HG03378 (cell line): Measurements from ENCODE around the gene SUSD1.
"Not testable (repeated sequence)": the region's sequence is repeated elsewhere in the genome, so short reads cannot be mapped to it uniquely, and the experiment has no call there.

Experiments
- ATAC-seq: cut with Tn5 transposase; IDR thresholded peaks from one replicate; pipeline ENCODE4 v1.9.1; 2021; ENCODE audit warnings: mild to moderate bottlenecking, moderate library complexity; ENCODE audit not compliant: unreplicated experiment

Gene SUSD1

DNA sequence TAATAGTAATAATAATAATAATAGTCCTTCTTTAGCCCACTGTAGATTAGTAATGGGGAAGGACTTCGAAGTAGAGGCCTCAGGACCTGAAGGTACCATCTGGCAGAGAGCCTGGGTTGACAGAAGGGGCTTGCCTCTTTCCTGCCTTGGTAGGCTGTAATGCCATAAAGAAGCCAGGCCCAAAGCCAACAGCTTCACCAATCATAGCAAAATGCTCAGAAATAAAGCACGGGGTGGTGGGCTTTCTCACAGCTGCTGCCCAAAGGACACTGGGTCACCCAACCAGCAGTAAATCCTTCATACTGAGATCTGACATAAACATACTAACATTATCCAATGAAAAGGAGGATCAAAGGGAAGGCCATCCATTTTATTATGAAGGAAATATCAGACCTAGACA is 70.7 kb downstream of the SUSD1 start:
- ATAC-seq: no peak

DNA sequence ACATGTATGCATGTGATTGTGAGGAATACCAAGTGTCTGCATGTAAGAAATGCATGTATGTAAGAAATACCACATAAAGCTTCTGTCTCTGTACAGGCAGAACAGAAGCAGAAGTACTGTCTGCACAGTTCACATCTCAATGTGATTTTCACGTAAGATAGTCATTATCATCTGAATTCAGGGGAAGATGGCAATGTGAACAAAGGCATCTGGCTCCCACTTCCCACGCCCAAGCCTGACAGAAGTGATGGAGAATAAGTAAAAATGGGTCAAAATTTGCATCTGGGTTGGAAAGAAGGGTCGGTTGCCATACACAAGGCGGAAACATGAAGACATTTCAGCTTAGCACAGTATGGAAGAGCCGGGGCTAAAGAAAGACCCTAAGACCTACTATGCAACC is 71.7 kb downstream of the SUSD1 start:
- no peak for ATAC-seq

DNA sequence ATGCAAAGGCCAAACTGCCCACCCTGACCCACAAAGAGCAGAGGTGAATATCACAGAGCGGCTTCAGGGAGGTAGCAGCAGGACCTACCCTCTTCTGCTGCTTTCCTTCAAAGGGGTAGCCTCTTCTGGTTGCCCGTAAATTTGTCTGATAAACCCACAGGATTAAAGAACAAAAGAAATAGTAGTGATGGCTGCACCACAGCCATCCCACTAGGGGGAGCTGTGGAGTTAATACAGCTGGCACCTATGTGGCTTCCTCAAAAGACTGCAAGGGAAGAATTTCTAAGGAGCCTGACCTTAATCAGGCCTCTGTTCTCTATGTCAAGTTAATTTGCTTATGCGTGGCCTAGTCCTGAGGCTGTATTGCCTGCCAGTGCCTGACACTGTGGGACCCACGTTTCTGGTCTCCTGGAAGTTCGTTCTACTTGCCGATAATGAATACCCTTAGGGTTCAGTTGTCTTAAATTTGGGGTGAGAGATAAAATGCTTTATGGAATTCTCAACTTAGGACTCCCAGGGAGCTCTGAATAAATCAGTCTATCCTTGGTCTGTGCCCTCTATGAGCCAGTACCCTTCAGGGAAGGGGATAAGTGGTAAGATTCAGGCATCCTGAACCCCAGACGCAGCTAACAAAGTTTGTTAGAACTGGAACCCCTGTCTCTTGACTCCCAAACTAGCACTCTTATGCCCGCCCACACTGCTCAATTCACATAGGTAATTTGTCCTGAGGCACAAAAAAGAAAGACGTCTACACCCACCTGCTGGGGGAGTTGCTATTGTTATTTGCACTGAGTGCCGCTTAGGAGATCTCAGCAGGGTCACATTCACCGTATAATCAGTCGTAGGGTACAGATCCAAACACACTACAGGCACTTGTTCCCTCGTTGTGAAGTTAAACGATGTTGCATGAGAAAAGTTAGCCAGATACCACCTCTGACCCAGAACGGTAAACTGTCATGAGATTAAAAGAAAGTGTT is 77.1 kb downstream of the SUSD1 start:
- no peak for ATAC-seq

DNA sequence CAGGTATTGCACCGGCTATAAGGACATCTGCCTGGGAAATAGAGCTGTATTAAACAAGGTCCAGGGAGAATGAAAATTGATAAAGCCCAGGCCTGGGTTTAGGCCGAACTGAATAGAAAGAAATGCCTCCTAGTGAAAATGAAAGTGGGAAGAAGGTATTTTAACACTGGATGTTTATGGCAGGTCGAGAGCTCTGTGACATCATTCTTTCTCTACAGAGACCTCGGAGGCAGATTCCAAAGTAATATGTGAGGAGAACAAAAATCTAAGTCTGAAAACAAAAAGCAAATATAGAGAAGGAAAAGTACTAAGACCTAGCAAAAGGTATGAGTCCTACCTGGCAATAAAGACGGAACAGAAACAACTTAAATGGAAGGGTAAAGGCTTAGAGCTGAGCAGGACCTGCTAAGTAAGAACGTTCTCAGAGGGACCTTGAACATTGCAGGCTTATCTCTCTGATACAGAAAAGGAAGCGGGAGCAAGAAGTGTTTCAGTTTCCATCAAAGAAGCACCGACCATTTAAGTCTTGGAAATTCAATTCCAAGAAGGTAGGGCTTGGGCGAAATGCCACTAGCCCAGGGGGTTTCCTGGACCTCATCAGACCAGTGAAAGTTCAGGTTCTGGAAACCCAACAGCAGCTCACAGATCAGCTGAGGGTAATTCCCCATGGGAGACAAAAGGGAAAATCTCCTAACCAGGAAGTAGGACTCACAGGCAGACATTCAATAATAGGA is 80.0 kb downstream of the SUSD1 start:
- no peak for ATAC-seq

DNA sequence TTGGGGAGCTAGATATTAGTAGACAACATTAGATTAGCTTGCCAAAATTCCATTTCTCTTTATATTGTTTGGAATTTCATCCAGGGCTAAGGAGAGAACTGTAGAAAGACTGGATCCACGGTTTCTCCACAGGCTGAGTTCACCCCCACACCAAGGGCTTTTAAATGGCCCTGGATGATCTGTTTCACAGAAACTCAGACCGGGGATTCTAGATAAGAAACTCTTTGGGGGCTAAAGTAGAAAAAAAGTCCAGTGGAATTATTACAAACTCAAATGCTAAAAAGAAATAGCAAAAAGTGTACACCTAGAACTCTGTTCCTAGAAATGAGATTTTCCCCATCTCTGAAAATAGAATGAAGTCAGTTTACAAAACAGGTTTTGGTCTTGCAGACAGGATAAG is 80.9 kb downstream of the SUSD1 start:
- no peak for ATAC-seq

DNA sequence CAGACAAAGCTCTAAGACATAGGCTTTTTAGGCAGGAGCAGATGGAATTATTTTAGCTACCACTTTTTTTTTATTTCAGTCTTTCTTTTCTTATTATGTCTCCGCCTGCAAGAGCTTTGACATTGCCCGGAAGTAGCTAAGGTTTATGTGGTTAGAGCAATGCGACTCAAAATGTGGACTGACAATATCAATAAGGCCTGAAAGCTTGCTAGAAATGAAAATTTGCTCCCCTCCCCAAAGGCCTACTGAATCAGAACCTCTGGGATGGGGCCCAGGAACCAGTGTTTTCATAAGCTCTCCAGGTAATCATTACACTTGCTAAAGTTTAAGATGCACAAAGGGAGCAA is 81.3 kb downstream of the SUSD1 start:
- ATAC-seq: no peak

DNA sequence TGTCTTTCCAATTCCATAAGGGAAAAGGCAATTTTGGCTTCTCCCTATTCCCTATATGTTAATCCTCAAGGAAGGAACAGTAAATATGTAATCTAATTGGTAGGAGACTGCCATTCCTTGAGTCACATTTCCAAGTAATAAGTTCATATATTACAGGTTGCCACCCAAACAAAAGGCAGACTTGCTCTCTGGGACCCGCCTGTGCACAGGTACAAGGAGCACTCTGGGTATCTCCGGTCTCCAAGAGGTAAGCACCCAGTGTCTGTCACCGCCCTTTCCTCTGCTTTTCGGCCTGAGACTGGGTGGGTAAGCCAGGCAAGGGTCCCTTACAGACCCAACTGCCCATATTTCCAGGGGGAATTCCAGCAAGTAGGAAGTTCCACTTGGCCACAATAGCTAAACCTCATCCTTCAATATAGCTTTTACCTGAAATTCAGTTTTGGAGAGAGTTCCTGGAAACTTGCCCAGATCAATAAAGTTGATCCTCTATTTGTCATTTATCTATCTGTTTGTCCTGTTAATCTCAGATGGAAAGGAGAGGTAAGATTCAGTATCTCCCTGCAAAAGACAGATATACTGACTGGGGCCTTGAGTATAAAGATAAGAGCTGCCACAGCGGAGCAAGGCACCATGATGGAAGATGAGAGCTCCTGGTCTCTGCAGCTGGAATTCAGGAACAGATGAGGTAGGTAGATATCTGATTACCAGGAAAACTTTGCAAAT is 81.8 kb downstream of the SUSD1 start:
- ATAC-seq: no peak

DNA sequence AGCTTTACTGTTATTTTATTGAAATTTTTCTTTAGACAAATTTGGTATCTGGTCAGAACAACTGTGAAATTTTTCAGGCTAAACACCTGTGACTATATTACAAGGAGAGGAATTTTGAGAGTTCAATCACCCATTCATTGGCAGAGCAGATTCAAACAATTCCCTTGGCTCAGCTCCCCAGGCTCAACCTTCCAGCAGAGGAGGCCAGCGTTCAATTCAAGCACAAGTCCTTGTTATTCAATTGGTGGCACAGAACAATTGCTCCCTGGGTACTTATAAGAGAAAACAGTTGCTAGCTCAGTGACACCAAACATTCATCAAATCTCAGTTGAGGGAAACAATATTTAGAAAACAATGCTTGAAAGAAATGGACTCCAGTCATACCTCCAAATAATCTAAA is 83.3 kb downstream of the SUSD1 start:
- ATAC-seq: no peak

DNA sequence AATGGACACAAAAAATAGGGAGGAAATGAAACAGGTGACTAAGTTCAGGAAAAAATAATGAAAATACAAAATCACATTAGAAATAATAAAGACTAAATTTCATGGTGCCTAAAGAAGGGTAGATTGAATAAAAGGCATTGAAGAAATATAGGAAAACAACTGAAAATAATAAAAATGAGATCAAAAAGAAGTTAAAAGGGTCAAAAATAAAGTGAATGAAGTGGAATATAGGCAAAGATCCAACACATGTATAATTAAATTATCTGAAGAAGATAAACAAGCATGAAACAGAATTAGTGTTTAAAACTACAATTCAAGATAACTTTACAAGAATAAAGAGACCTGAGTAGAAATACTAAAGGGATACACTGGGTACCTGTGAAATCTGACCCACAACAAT is 87.6 kb downstream of the SUSD1 start:
- ATAC-seq: no peak

DNA sequence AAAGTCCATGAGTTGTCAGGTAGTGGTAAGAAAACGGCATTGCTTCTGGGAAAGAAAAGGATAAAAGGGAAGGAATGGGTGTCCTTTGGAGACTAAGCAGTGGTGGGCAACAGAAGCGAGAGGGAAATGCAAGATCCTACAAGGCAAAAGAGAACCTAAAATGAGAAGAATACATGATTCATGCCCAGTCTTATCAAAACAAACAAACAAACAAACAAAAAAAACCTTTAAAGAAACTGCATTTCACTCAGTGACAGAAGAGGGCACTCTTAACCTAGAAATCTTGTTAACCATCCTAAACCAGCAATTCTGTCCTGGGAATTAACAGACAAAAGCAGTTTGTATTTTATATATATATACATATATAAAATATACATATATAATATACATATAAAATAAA is 88.5 kb downstream of the SUSD1 start:
- ATAC-seq: no peak

DNA sequence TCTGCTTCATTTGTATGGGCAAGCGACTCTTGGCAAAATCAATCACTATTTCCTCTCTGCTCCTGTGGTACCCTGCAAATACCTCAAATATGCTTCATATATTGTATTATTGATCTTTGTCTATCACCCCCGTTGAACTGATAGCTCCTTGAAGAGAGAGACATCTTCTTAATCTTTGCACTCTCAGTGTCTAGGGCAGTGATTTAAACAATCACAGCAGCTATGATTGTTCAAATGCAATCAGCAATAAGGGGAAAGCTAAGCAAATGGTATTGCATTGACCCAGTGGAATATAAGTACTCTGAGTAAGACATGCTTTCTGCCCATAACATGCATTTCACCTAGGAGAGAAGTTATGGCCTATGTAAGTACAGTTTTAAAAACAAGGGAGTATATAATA is 90.2 kb downstream of the SUSD1 start:
- no peak for ATAC-seq

DNA sequence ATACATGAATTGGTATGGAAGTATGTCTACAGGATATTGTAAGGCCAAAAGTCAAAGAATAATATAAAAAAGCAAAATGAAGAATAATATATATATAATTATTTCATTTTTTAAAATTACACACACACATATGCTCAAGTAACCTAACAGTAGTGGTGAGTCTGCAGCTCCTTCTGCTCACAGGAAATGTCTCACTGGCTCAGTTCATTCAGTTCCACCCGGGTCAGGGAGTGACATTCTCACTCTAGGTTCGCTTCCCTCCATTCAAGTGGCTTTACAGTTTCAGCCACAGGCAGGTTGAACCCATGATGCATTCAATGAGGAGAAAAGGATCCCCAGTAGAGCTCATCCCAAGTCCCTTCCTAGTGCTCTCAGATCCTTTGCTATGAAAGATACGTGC is 90.8 kb downstream of the SUSD1 start:
- no peak for ATAC-seq

DNA sequence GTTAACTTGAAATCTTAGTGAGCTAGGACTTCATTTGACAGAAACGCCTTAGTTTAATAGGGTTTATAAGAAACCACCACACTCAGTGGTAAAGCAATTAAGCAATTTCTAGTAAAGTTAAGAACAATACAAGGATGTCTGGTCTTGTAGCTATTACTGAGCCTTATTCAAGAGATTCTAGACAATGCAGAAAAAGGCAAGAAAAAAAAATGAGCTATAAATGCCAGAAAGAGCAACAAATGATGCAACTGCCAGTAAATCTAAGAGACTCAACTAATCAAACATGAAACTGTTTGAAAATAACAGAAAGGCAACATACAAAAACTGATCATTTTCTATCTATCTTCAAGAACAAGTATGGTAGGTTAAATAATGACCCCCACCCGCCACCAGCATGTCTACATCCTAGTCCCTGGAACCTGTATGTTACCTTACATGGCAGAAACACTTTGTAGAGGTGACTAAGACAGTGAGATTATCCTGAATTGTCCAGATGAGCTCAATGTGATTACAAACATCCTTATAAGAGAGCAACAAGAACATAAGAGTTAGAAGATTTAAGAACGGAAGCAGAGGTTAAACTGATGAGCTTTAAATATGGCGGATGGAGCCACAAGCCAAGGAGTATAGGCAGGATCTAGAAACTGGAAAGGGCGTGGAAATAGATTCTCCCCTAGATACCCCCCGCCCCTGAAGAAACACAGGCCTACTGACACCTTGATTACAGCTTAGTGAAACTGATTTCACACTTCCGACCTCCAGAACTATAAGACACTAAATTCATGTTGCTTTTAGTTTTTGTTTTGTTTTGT is 93.0 kb downstream of the SUSD1 start:
- ATAC-seq: no peak

DNA sequence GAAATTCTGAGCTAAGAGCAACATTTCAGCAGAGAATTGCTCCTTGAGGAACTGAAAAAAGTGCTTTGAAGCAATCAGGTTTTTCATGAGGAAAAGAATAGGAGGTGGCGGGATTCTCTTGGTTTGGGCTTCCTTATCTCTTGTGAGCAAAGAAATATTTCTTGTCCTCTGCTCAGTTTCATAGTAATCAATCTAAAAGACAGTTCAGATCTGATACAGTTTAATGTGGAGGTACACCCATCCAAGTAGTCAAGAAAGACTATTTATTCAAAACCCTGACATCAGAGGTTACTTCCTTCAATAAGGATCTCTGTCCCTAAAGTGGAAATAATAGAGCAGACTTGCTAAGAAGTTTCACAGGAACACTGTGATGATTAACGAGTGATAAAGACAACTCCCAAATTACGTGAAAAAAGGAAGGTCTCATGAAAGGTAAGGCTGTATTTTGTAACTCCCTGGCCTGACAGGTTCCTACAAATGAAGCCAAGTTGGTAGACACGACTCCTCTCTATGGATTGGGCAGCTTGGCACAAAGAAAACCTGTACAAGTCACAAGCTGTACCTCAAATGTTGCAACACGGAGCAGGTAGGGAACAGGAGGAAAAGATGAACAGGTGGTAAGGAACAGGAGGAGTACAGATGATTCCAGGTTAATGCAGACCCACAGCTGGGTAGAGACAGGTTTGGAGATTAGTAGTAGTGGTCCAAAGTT is 94.1 kb downstream of the SUSD1 start:
- ATAC-seq: no peak

DNA sequence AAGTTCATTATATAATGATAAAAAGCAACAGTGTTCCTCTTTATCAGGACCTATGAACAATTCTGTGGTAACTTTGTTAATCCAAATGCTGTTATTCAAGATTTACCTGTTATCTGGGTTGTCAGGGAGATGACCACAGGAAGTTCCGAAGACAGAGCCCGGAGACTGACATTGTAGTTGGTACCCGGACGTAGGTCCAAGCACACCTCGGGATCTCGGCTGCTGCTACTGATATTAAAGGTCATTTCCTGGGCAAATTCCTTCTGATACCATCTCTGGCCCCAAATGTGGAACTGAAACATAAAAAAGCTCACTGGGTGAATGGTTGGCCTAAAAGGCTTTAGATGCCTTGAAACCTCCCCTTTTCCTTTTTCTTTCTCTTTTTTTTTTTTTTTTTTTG is 96.7 kb downstream of the SUSD1 start:
- ATAC-seq: peak; percentile 46

DNA sequence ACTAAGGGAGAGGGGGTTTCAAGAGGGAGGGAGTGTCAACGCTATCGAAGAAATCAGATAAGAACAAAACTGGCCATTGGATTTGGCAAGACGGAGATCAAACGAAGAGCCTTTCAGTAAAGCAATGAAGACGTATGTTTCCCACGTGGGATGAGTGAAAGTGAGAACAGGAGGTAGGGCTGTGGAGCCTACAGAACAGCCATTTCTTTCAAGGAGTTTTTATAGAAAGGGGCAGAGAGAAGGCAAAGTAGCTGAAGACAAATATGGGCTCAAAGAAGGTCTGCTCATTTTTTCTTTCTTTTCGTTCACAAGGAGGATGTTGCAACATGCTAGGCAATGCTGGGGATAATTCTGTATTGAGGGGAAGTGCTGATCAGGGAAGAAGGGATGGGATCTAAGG is 98.3 kb downstream of the SUSD1 start:
- no peak for ATAC-seq

DNA sequence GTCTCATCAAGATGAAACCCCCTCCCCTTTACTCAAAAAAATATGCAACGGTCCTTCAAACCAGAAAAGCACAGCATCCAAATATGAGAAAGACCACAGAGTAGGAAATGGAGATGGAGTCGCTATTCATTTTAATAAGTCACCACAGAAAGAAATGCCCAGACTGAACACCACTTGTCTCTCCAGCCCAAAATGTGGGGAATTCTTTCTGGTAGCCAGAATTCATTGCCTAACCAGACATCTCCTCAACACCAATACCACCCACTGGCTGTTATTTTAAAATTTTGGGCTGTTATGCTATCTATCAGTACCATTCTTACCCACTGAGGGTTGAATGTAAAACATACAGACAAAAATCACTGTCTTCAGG is 100.1 kb downstream of the SUSD1 start:
- ATAC-seq: no peak

DNA sequence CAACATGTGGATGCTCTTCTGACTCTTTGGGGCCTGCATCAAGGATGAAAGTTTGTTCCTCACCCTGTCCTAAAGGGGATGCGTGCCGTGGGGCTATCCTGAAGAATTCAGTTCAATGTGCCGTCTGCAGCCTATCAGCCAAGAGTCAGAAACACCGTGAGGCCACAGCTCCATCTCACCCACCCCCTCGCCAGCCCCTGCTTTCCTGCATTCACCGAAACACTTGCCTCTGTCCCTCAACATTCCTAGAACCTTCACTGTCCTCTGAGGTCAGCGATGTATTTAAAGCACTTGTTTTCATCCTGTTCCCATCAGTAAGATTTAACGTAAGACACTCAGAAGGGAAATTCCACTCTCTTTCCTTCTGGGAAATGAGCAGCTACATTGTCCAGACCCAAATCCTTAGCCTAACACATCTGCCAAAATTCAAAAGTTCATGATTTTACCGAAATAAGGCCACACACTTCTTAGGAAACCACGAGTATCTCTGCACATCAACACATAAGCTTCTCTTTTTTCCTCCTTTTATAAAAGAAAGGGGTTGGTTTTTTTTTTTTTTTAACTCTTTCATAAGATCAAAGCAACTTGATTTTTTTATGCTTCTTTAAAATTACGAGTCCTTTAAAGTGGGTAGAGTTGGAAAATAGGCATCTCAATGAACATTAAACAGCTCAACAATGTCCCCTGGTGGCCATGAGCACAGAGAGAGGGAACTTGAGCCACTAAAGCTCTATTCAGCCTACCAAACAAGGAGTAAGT is 100.7 kb downstream of the SUSD1 start:
- peak; percentile 50 for ATAC-seq

DNA sequence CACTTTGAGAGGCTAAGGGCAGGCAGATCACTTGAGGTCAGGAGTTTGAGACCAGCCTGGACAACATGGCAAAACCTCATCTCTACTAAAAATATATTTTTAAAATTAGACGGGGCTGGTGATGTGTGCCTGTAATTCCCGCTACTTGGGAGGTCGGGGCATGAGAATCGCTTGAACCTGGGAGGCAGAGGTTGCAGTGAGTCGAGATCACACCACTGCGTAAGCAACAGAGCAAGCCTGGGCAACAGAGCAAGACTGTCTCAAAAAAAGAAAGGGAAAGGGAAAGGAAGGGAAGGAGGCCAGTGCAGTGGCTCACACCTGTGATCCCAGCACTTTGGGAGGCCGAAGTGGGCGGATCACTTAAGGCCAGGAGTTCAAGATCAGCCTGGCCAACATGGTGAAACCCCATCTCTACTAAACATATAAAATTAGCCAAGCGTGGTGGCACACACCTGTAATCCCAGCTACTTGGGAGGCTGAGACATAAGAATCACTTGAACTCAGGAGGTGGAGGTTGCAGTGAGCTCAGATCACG is 101.4 kb downstream of the SUSD1 start:
- not testable (repeated sequence) for ATAC-seq
